PC-9 (cell line): Measurements from ENCODE around the gene OR9A4. TPM values are rescaled to one million over a fixed set of nuclear protein-coding genes. Genes with fewer than 3 reads are reported as not detected.

ENCODE experiments used
- BruUV-seq: library from RNA; stranded (reverse); fragments of 400-500 nt; replicated peaks from 2 replicates; lab custom pipeline; 2021; lab: Mats Ljungman, UMichigan
- CTCF ChIA-PET: fragments of 300-600 bp; sonication (Branson Sonifier 250); formaldehyde crosslinking; loops from one replicate; lab custom pipeline; 2022; ENCODE audit warnings: antibody characterized with exemption; lab: Charles Lee
- POLR2A ChIA-PET: fragments of 300-600 bp; sonication (Branson Sonifier 250); formaldehyde crosslinking; loops from one replicate; lab custom pipeline; 2022; ENCODE audit warnings: antibody characterized with exemption; ENCODE audit not compliant: unreplicated experiment; lab: Charles Lee
- DNase-seq, 2 experiments: peaks; one replicate each; pipeline versions ENCODE4 v3.0.0 to v3.0.0-alpha.2; 2015 to 2022; ENCODE audit warnings: mixed read lengths in 1 of 2
- H2AFZ ChIP-seq: fragments of 200-600 bp; sonication (generic); 2 replicates; pipeline ENCODE4 v1.8.1; 2017; ENCODE audit warnings: antibody characterized with exemption
- H3F3A ChIP-seq: fragments of 200-600 bp; sonication (generic); 2 replicates; pipeline ENCODE4 v1.8.1; 2017; ENCODE audit warnings: antibody characterized with exemption, mild to moderate bottlenecking, low read depth; ENCODE audit not compliant: insufficient read depth
- H3K27ac ChIP-seq: fragments of 200-600 bp; sonication (generic); 2 replicates; pipeline ENCODE4 v1.6.1; 2016; ENCODE audit warnings: mixed run types
- H3K27me3 ChIP-seq: fragments of 200-600 bp; sonication (generic); 2 replicates; pipeline ENCODE4 v1.6.1; 2016; ENCODE audit warnings: low read depth, mixed run types; ENCODE audit not compliant: insufficient read depth
- H3K36me3 ChIP-seq: fragments of 200-600 bp; sonication (generic); 2 replicates; pipeline ENCODE4 v1.6.1; 2016; ENCODE audit warnings: low read depth, mixed run types
- H3K4me1 ChIP-seq: fragments of 200-600 bp; sonication (generic); replicated peaks from 2 replicates; pipeline ENCODE4 v1.6.1; 2016; ENCODE audit warnings: mixed run types; ENCODE audit not compliant: insufficient read depth
- H3K4me2 ChIP-seq: fragments of 200-600 bp; sonication (generic); 2 replicates; pipeline ENCODE4 v1.6.1; 2017; ENCODE audit warnings: mixed run types
- H3K4me3 ChIP-seq: fragments of 200-600 bp; sonication (generic); 2 replicates; pipeline ENCODE4 v1.6.1; 2016; ENCODE audit warnings: mixed run types
- H3K79me2 ChIP-seq: fragments of 200-600 bp; sonication (generic); 2 replicates; pipeline ENCODE4 v1.6.1; 2017; ENCODE audit warnings: low read depth, mixed run types
- H3K9me2 ChIP-seq: fragments of 200-600 bp; sonication (generic); 2 replicates; pipeline ENCODE4 v1.8.1; 2017; ENCODE audit warnings: mild to moderate bottlenecking; ENCODE audit not compliant: insufficient read depth
- H3K9me3 ChIP-seq: fragments of 200-600 bp; sonication (generic); 2 replicates; pipeline ENCODE4 v1.8.1; 2016; ENCODE audit warnings: low read depth; ENCODE audit not compliant: insufficient read depth
- H4K20me1 ChIP-seq: fragments of 200-600 bp; sonication (generic); 2 replicates; pipeline ENCODE4 v1.8.1; 2017; ENCODE audit not compliant: insufficient read depth
- CTCF ChIP-seq: fragments of 200-600 bp; sonication (generic); conservative IDR thresholded peaks from 2 replicates; pipeline ENCODE4 v1.6.1; 2017; ENCODE audit warnings: mixed run types, antibody characterized with exemption, mild to moderate bottlenecking, moderate library complexity
- EZH2 ChIP-seq: fragments of 200-600 bp; sonication (generic); IDR thresholded peaks from 2 replicates; pipeline ENCODE4 v1.8.0; 2017; ENCODE audit warnings: antibody characterized with exemption, low read depth
- intact Hi-C: fragments of 100-400 bp; cut with micrococcal nuclease; formaldehyde crosslinking; loops from one replicate; pipeline ENCODE4 v1.10.0; 2022; ENCODE audit not compliant: unreplicated experiment
- total RNA-seq: library from RNA; stranded (reverse); gene quantifications from 2 replicates; pipeline ENCODE4 v1.2.3, GENCODE V29; 2021

OR9A4 gene
- total RNA-seq, 1 experiment from 2014 or later = not detected

DNA sequence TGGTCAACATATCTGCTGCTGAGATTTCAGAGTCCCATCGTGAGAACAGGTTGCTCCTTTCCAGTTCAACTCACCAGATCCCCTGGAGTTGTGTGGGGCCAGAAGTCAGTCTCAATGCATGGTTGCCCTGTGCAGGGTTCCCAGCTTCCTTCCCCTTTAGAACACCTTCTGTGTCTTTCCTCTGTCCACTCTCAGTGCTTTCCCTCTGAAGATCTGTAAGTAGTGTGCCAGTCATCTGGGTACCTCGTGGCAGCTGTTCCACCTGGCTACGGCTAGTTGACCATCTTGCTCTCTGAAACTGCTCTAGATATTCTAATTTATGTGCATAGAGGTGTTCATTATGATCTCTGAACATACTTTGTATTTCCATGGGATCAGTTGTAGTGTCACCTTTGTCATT, 38.8 kb upstream of the OR9A4 start:
- ChIA-PET CTCF (no interaction called here), POLR2A (no interaction called here)
- Histone ChIP-seq H3K27me3 (no peaks in the 10 kb centered on the region), H4K20me1 (no peaks in the 10 kb centered on the region), H3K4me3 (no peak overlapping the region), H3K9me3 (no peaks in the 10 kb centered on the region), H3K79me2 (no peaks in the 10 kb centered on the region), H3K9me2 (no peaks in the 10 kb centered on the region), H2AFZ (no peak overlapping the region), H3K4me1 (no peaks in the 10 kb centered on the region), H3F3A (no peaks in the 10 kb centered on the region), H3K36me3 (no peaks in the 10 kb centered on the region), H3K27ac (no peak overlapping the region), H3K4me2 (no peak overlapping the region)
- DNase-seq = no peak
- no TSS peak for BruUV-seq
- TF ChIP-seq CTCF (no peak), EZH2 (no peak)
- intact Hi-C loops = no loop called here

- intact Hi-C loops = no loop called here
- ChIA-PET POLR2A (no interaction called here), CTCF (no interaction called here)
- no peaks in the 10 kb centered on the region for H3K9me3 ChIP-seq
- H3K27me3 ChIP-seq = no peaks in the 10 kb centered on the region
- H4K20me1 ChIP-seq = no peaks in the 10 kb centered on the region
- no peaks in the 10 kb centered on the region for H3F3A ChIP-seq
- H3K4me1 ChIP-seq = no peaks in the 10 kb centered on the region
- TF ChIP-seq EZH2 (no peak), CTCF (no peak)
- no peak for DNase-seq
- H2AFZ ChIP-seq = no peak overlapping the region
- H3K9me2 ChIP-seq = no peaks in the 10 kb centered on the region
- H3K27ac ChIP-seq = no peak overlapping the region
- no peak overlapping the region for H3K4me3 ChIP-seq
- H3K79me2 ChIP-seq = no peaks in the 10 kb centered on the region
- no TSS peak for BruUV-seq
- H3K4me2 ChIP-seq = no peak overlapping the region
- no peaks in the 10 kb centered on the region for H3K36me3 ChIP-seq
Observed at GRCh38 chr7:141880960-141881359, 35.2 kb upstream of the OR9A4 start.

DNA sequence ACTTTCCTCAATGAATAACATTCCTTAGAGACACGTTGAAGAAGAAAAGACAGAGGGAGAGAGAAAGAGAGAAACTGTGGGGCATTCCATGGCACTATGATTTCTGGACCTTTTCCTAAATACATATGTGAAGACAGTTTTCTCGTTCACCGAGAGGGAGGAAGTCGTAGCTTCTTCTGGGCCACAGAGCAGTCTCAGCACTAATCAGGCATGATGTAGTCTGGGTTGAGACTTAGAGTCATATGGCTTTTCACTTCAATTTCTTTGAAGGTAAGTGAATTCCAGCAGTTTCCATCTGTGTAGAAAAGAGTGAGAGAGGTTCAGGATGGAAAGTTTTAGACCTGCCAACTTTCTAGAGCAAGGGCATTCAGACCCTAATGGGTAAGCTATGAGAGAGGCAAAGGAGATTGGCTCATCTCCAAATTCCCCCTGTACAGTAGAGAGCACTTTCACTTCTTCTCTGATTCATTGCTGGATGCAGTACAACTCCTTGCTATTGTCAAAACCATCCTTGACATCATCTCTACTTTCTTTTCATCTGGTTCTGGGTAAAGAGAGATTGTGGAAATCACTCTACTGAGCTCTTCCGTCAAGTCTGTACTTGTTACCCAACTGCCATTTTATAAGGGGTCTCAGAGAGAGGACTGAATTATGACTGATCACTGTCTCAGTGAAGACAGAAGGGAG, 31.5 kb upstream of the OR9A4 start:
- ChIA-PET POLR2A (no interaction called here), CTCF (no interaction called here)
- intact Hi-C loops = no loop called here
- H3K27ac ChIP-seq = no peak overlapping the region
- no peak overlapping the region for H3K4me2 ChIP-seq
- H3K27me3 ChIP-seq = no peaks in the 10 kb centered on the region
- H3K79me2 ChIP-seq = no peaks in the 10 kb centered on the region
- DNase-seq = no peak
- no peaks in the 10 kb centered on the region for H3K36me3 ChIP-seq
- H2AFZ ChIP-seq = no peak overlapping the region
- no TSS peak for BruUV-seq
- TF ChIP-seq CTCF (no peak), EZH2 (no peak)
- H3K9me3 ChIP-seq = no peaks in the 10 kb centered on the region
- H4K20me1 ChIP-seq = no peaks in the 10 kb centered on the region
- H3K9me2 ChIP-seq = no peaks in the 10 kb centered on the region
- no peak overlapping the region for H3K4me3 ChIP-seq
- H3F3A ChIP-seq = no peaks in the 10 kb centered on the region
- no peaks in the 10 kb centered on the region for H3K4me1 ChIP-seq
